ENCODE measurements around the gene ATP13A2.

Gene ATP13A2

DNA sequence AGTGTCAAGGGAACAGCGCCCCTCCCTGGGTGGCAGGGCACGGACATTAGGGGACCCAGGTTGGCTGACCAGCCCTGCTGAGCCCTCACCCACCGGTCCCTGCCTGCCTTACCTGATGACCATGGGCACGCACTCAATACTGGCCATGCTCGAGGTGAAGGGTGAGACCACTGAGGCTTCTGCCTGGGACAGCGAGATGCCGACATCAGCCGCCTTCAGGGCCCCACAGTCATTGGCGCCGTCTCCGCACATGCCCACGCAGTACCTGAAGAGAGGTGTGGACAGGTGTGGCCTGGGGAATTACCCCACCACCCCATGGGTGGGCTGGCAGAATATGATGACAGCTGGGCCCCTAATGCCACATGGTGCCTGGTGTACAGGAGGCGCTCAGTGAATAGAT, 23.5 kb downstream of the ATP13A2 start:
- no peak for TF ChIP-seq CEBPB (IDR thresholded peaks at IDR 0.05)
- no peak for TF ChIP-seq TCF12 (IDR thresholded peaks at IDR 0.05; ENCODE audit: low read depth)
- TF ChIP-seq MAX (IDR thresholded peaks at IDR 0.05), result no peak
- no peak for TF ChIP-seq TAF1 (IDR thresholded peaks at IDR 0.05; ENCODE audit: low read depth)
- no peak for TF ChIP-seq YY1 (IDR thresholded peaks at IDR 0.05; ENCODE audit: low read depth)
- no peak for TF ChIP-seq NFIC (IDR thresholded peaks at IDR 0.05)
- TF ChIP-seq EGR1 (IDR thresholded peaks at IDR 0.05), result no peak
- TF ChIP-seq CREB1 (IDR thresholded peaks at IDR 0.05; ENCODE audit: low read depth), result no peak
- no peak for TF ChIP-seq USF1 (IDR thresholded peaks at IDR 0.05)
- TF ChIP-seq FOXM1 (IDR thresholded peaks at IDR 0.05; ENCODE audit: borderline replicate concordance, low read depth), result no peak
- TF ChIP-seq RAD21 (IDR thresholded peaks at IDR 0.05; ENCODE audit: low read depth), result no peak
- TF ChIP-seq ZBTB7A (IDR thresholded peaks at IDR 0.05; ENCODE audit: low read depth), result no peak
- no peak for TF ChIP-seq REST (IDR thresholded peaks at IDR 0.05; ENCODE audit: low read depth)
- TF ChIP-seq TEAD4 (IDR thresholded peaks at IDR 0.05), result no peak

GRCh38 chr1:16986962-16987361, 24.8 kb downstream of the ATP13A2 start:
- TF ChIP-seq USF1 (IDR thresholded peaks at IDR 0.05) (no peak), TEAD4 (IDR thresholded peaks at IDR 0.05) (no peak), REST (IDR thresholded peaks at IDR 0.05; ENCODE audit: low read depth) (no peak), ZBTB7A (IDR thresholded peaks at IDR 0.05; ENCODE audit: low read depth) (no peak)

GRCh38 chr1:16986560-16986959, 25.2 kb downstream of the ATP13A2 start:
- no peak for TF ChIP-seq YY1 (IDR thresholded peaks at IDR 0.05; ENCODE audit: low read depth)
- TF ChIP-seq REST (IDR thresholded peaks at IDR 0.05; ENCODE audit: low read depth), result no peak
- TF ChIP-seq CREB1 (IDR thresholded peaks at IDR 0.05; ENCODE audit: low read depth), result no peak
- TF ChIP-seq RAD21 (IDR thresholded peaks at IDR 0.05; ENCODE audit: low read depth), result no peak
- TF ChIP-seq CEBPB (IDR thresholded peaks at IDR 0.05), result no peak
- TF ChIP-seq EP300 (IDR thresholded peaks at IDR 0.05; ENCODE audit: borderline replicate concordance), result no peak
- no peak for TF ChIP-seq TAF1 (IDR thresholded peaks at IDR 0.05; ENCODE audit: low read depth)
- no peak for TF ChIP-seq TCF12 (IDR thresholded peaks at IDR 0.05; ENCODE audit: low read depth)
- no peak for TF ChIP-seq EGR1 (IDR thresholded peaks at IDR 0.05)
- no peak for TF ChIP-seq MAX (IDR thresholded peaks at IDR 0.05)
- no peak for TF ChIP-seq NFIC (IDR thresholded peaks at IDR 0.05)
- TF ChIP-seq ZBTB7A (IDR thresholded peaks at IDR 0.05; ENCODE audit: low read depth), result no peak
- TF ChIP-seq TEAD4 (IDR thresholded peaks at IDR 0.05), result no peak
- TF ChIP-seq FOXM1 (IDR thresholded peaks at IDR 0.05; ENCODE audit: borderline replicate concordance, low read depth), result no peak
- TF ChIP-seq USF1 (IDR thresholded peaks at IDR 0.05), result no peak

DNA sequence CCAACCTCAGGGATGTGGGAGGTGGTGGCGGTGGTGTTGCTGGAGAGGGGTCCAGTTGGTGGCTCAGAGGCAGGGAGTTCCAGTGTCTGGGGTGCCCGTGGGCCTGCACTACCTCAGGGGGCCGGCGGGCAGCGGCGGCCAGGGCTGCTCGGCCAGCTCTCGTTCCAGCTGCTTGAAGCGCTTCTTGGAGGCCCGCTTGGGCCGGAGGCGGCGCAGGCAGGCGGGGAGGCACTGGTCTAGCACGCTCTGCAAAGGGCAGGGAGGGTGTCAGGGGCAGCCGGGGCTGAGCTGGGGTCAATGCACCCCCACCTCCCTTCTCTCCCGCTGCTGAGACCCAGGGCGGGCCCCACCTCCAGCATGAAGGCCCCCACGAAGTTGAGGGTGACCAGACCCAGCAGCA, 25.6 kb downstream of the ATP13A2 start:
- no peak for TF ChIP-seq TCF12 (IDR thresholded peaks at IDR 0.05; ENCODE audit: low read depth)
- TF ChIP-seq CEBPB (IDR thresholded peaks at IDR 0.05), result no peak
- TF ChIP-seq FOXM1 (IDR thresholded peaks at IDR 0.05; ENCODE audit: borderline replicate concordance, low read depth), result no peak
- no peak for TF ChIP-seq NFIC (IDR thresholded peaks at IDR 0.05)

DNA sequence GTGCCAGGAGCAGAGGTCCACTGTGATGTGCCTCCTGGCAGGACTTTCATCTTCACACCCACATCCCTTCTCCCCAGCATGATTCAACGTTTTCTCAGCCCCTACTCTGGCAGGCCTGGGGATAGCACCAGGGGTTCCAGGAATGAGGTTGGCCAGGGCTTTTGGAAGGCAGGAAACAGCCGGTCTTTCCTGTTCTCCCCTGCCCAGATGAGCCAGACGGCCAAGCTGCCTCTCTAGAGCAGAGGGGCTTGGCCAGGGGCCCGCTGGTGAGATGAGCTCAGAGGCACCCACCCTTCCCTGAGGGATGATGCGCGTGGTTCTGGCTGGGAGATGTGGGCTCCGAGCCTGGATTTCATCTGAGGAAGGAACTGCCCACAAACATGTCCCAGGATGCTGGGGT, 27.0 kb downstream of the ATP13A2 start:
- no peak for TF ChIP-seq EGR1 (IDR thresholded peaks at IDR 0.05)
- no peak for TF ChIP-seq MAX (IDR thresholded peaks at IDR 0.05)
- no peak for TF ChIP-seq RAD21 (IDR thresholded peaks at IDR 0.05; ENCODE audit: low read depth)
- no peak for TF ChIP-seq EP300 (IDR thresholded peaks at IDR 0.05; ENCODE audit: borderline replicate concordance)
- no peak for TF ChIP-seq CREB1 (IDR thresholded peaks at IDR 0.05; ENCODE audit: low read depth)
- TF ChIP-seq NFIC (IDR thresholded peaks at IDR 0.05), result no peak
- TF ChIP-seq TAF1 (IDR thresholded peaks at IDR 0.05; ENCODE audit: low read depth), result no peak
- TF ChIP-seq TCF12 (IDR thresholded peaks at IDR 0.05; ENCODE audit: low read depth), result no peak
- TF ChIP-seq YY1 (IDR thresholded peaks at IDR 0.05; ENCODE audit: low read depth), result no peak
- TF ChIP-seq FOXM1 (IDR thresholded peaks at IDR 0.05; ENCODE audit: borderline replicate concordance, low read depth), result no peak
- TF ChIP-seq ZBTB7A (IDR thresholded peaks at IDR 0.05; ENCODE audit: low read depth), result no peak
- TF ChIP-seq USF1 (IDR thresholded peaks at IDR 0.05), result no peak
- no peak for TF ChIP-seq CEBPB (IDR thresholded peaks at IDR 0.05)
- TF ChIP-seq REST (IDR thresholded peaks at IDR 0.05; ENCODE audit: low read depth), result no peak
